ENCODE measurements around the gene SLC22A23.

GRCh38 chr6:3421791-3422434, 34.9 kb downstream of the SLC22A23 start:
- TF ChIP-seq CTCF (IDR thresholded peaks at IDR 0.05; ENCODE audit: borderline replicate concordance, extremely low read depth, low read length, poor library complexity, severe bottlenecking) (no peak), EZH2 (IDR thresholded peaks at IDR 0.05; ENCODE audit: borderline replicate concordance, low read depth, low read length, severe bottlenecking) (no peak)

All from DND-41 (cell line).